GM19455 (cell line): ENCODE results near the gene FAM8A1.
A peak's percentile ranks its signal among the peaks of the same experiment; 100 is the strongest.

Source experiments
- ATAC-seq: cut with Tn5 transposase; IDR thresholded peaks from one replicate; pipeline ENCODE4 v1.9.1; 2021; ENCODE audit not compliant: unreplicated experiment

Gene FAM8A1

GRCh38 chr6:17601386-17601703 lies 1.2 kb downstream of the FAM8A1 start:
- no peak for ATAC-seq

- no peak for ATAC-seq
These were observed 2.8 kb downstream of the FAM8A1 start for GRCh38 chr6:17602888-17603287.

GRCh38 chr6:17606606-17607005 lies 6.5 kb downstream of the FAM8A1 start:
- no peak for ATAC-seq

- ATAC-seq: no peak
These were observed 10.7 kb downstream of the FAM8A1 start for GRCh38 chr6:17610835-17611234.

- no peak for ATAC-seq
These were observed 11.9 kb downstream of the FAM8A1 start for GRCh38 chr6:17612048-17612447.

GRCh38 chr6:17615794-17616193 lies 15.7 kb downstream of the FAM8A1 start:
- no peak for ATAC-seq

GRCh38 chr6:17621003-17621402 lies 20.9 kb downstream of the FAM8A1 start:
- peak; percentile 80 for ATAC-seq

GRCh38 chr6:17622144-17622543 lies 22.0 kb downstream of the FAM8A1 start:
- no peak for ATAC-seq

GRCh38 chr6:17624396-17624795 lies 24.3 kb downstream of the FAM8A1 start:
- no peak for ATAC-seq

- ATAC-seq: peak; percentile 74
These were observed 28.8 kb downstream of the FAM8A1 start for GRCh38 chr6:17628873-17629272.

GRCh38 chr6:17629824-17630510 lies 29.9 kb downstream of the FAM8A1 start:
- ATAC-seq: no peak

GRCh38 chr6:17630511-17631073 lies 30.5 kb downstream of the FAM8A1 start:
- no peak for ATAC-seq

GRCh38 chr6:17632934-17633333 lies 32.8 kb downstream of the FAM8A1 start:
- ATAC-seq: no peak

- no peak for ATAC-seq
These were observed 33.5 kb downstream of the FAM8A1 start for GRCh38 chr6:17633465-17634188.

- ATAC-seq: no peak
These were observed 35.5 kb downstream of the FAM8A1 start for GRCh38 chr6:17635568-17635967.

GRCh38 chr6:17638212-17638715 lies 38.2 kb downstream of the FAM8A1 start:
- no peak for ATAC-seq

- no peak for ATAC-seq
These were observed 40.4 kb downstream of the FAM8A1 start for GRCh38 chr6:17640477-17640917.

GRCh38 chr6:17648745-17649144 lies 48.6 kb downstream of the FAM8A1 start:
- no peak for ATAC-seq

- no peak for ATAC-seq
These were observed 50.7 kb downstream of the FAM8A1 start for GRCh38 chr6:17650656-17651309.

GRCh38 chr6:17653198-17653882 lies 53.2 kb downstream of the FAM8A1 start:
- no peak for ATAC-seq

- no peak for ATAC-seq
These were observed 56.0 kb downstream of the FAM8A1 start for GRCh38 chr6:17656092-17656491.
